ENCODE measurements around the gene SRSF10.
A peak's percentile ranks its signal among the peaks of the same experiment; 100 is the strongest.

DNA sequence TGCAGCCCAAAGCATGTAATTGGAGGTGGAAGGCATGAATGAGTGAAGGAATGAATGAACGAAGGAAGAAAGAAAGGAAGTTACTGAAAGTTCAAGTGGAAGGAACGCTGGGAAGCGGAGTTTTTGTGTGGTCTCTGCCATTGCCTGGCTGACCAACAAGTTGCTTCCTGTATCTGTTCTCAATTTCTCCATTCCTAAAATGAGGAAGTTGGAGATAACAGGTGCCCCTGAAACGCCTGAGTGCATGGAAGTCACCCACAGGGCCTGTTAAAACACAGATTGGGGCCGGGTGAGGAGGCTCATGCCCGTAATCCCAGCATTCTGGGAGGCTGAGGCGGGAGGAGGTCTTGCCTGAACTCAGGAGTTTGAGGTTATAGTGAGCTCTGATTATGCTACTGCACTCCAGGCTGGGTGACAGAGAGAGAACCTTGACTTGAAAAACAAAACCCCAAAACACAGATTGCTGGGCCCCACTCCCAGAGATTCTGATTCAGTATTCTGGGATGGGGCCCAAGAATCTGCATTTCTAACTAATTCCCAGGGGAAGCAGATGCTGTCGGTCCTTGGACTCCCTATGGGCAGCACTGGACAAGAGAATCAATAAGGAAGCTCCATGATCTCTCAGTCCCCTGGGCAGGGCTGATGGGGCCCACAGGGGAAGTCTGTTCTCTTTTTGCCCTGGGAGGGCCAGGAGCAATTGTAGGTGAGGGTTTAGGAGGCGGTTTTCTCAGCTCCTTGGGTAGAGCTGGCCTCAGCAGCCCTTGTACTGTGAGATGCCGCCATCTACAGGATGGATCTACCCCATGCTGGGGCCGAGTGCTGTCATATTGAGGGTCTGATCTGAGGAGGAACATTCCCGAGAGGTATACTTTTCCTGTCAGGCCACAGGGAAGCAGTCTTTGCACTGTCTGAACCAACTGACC lies 63.7 kb downstream of the SRSF10 start:
- TF ChIP-seq, protein P1, sequence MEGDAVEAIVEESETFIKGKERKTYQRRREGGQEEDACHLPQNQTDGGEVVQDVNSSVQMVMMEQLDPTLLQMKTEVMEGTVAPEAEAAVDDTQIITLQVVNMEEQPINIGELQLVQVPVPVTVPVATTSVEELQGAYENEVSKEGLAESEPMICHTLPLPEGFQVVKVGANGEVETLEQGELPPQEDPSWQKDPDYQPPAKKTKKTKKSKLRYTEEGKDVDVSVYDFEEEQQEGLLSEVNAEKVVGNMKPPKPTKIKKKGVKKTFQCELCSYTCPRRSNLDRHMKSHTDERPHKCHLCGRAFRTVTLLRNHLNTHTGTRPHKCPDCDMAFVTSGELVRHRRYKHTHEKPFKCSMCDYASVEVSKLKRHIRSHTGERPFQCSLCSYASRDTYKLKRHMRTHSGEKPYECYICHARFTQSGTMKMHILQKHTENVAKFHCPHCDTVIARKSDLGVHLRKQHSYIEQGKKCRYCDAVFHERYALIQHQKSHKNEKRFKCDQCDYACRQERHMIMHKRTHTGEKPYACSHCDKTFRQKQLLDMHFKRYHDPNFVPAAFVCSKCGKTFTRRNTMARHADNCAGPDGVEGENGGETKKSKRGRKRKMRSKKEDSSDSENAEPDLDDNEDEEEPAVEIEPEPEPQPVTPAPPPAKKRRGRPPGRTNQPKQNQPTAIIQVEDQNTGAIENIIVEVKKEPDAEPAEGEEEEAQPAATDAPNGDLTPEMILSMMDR (IDR thresholded peaks at IDR 0.05): peak; percentile 49 to 72 (median 64)
- TF ChIP-seq POLR2A (IDR thresholded peaks at IDR 0.05; ENCODE audit: low read depth): no peak

Data from esophagus muscularis mucosa (tissue), 3 donors.